DLD1 (cell line): ENCODE measurements around the gene CDK3.

ENCODE experiments used
- in situ Hi-C: cut with HindIII; loops from 2 replicates; pipeline ENCODE4 v1.10.0; 2017; ENCODE audit warnings: low sequenced_read_pairs

The CDK3 gene

GRCh38 chr17:76013377-76013932 is 12.8 kb downstream of the CDK3 start:
- in situ Hi-C loops = no loop called here

DNA sequence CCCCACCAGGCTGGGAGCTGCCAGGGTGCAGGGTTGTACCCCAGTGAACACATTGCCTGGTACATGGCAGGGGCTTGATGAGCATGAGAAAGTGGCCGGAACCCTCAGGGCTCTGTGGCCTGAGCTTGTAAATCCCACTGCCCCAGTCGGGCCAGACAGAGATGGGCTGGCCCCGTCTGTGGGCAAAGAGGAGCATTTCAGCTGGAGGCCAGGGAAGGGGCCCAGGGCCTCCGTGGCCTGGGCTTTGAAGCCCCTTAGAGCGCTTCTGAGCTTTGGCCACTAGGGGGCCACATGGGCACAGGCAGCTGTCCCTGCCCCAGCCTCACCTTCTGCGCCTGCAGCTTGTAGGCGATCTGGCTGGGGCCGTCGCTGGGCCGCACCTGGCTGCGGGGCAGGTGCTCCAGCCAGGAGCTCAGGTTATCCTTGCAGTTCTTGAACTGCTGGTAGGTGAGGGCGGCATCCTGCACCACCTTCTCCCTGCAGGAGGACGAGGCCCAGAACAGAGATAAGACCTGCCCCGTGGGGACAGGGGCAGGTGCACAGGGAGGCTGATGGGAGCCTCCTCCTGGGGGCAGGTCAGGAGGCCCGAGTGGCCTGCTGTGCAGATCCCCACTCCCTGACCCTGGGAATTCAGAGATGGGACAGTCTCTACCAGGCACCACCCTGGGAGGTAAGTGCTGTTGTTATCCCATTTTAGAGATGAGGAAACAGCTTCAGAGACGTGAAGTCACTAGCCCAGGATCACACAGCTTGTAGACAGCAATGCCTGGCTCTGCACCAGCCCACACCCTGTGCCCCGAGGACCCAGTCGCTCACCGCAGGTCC is 13.7 kb downstream of the CDK3 start:
- in situ Hi-C loops = no loop called here

- in situ Hi-C loops = no loop called here
These were observed 14.2 kb downstream of the CDK3 start for GRCh38 chr17:76014925-76015261.

DNA sequence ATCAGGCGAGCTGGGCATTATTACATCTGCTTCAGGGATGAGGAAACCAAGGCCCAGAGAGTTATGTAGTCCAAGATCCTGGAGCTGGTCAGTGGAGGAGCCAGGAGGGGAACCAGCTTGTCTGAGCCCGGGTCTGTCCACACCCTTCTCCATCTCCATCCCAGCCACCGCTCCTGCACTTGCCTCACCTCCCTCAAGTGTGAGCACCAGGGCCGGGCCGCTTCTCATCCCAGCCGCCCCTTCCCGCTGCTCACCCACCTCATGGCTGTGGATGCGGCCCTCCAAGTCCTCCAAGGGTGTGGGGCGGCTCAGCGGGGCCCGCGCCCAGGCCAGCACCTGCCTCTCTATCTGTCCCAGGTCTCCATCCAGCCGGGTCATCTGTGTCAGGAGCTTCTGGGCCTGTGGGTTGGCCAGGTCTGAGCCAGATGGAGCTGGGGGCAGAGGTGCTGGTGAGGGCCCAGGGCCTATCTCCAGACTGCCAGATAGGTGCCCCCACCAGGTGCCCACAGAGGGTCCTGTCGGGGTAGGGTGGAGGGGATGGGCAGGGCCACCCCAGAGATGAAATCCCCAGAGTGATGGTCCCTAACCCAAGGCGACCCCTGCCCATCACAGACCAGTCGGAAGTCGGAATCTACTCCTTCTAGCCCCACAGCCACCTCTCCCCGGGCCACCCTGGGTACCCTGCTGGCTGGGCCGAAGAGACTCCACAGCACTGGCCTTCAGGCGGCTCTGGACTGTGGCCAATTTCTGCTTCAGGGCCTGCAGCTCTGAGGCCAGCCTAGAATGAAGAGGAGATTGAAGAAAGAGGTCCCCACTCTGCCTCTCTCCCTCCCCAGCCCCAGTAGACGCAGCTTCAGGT is 17.1 kb downstream of the CDK3 start:
- in situ Hi-C loops = no loop called here

DNA sequence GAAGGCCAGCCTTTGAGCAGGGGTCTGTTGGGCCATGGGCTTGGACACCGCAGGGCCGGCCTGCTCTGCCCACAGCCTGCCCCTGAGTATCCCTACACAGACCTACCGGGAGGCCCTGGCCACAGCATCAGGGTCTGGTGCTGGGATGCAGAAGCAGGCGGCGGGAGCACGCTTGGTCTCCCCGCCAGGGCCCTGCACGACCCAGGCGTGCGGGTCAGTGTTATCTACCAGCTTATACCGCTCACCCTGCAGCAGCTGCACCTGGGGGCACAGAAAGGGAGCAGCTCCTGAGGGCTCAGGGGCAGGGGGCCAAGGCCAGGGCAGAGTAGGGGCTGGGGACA is 17.7 kb downstream of the CDK3 start:
- in situ Hi-C loops = no loop called here

- in situ Hi-C loops = no loop called here
These were observed 18.1 kb downstream of the CDK3 start for GRCh38 chr17:76018801-76019200.

- in situ Hi-C loops = no loop called here
These were observed 19.3 kb downstream of the CDK3 start for GRCh38 chr17:76019833-76020467.

GRCh38 chr17:76022285-76022684 is 21.6 kb downstream of the CDK3 start:
- in situ Hi-C loops = no loop called here

- in situ Hi-C loops = no loop called here
These were observed 22.6 kb downstream of the CDK3 start for GRCh38 chr17:76022973-76023899.

GRCh38 chr17:76023900-76024237 is 23.2 kb downstream of the CDK3 start:
- in situ Hi-C loops = no loop called here

GRCh38 chr17:76024353-76024752 is 23.7 kb downstream of the CDK3 start:
- in situ Hi-C loops = no loop called here

DNA sequence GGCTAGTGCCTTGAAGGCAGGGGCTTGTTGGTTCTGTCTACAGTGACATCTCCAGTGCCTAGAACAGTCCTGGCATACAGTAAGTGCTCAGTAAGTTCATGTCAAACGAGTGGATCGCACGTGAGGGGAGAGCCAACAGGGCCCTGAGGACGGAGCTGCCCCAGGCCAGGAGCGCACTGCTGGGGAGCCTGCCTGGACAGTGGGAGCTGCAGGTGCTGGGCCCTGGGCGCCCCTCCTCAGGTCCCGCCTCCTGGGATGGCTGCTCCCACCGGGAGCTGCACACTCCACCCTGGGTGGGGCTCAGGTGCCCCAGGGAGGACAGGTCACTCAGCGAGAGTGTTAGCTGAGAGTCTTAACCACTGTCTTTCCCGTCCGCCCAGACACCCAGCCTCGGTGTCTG is 24.6 kb downstream of the CDK3 start:
- in situ Hi-C loops = no loop called here

GRCh38 chr17:76026714-76027158 is 26.1 kb downstream of the CDK3 start:
- in situ Hi-C loops = no loop called here

DNA sequence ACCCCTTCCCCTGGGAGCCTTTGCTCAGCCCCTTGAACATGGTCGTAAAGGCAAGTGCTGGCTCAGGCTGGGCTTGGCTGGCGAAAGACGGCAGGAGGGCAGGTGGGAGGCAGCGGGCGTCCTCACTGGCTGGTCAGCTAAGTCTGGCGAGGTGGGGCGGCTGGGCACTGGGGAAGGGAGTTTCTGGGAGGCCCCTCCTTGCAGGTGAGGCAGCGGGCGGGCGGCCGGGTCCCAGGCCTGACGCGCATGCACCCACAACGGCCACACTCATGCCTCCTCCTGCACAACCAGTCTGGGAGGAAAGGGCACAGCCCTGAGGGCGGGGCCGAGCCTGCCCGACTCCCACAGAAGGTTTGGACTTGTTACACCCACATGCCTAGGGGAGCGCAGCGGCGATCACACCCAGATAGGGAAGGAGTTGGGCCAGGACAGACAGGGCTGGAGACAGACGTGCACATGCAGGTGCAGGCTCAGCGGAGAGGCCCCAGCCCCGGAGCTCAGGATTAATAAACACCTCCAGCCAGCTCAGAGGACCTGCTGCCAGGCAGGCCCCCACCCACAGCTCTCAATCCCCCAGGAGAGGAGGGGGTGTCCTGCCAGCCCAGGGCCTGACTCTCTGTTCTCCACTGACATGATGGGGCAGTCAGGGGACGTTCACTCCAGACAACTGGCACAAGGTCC is 26.6 kb downstream of the CDK3 start, which contains the start of gene EVPL:
TSS of gene EVPL (minus strand) at position 148 of the 681 bp plus-strand sequence. CDS start at position 40, 108 bp downstream.
- in situ Hi-C loops = no loop called here

DNA sequence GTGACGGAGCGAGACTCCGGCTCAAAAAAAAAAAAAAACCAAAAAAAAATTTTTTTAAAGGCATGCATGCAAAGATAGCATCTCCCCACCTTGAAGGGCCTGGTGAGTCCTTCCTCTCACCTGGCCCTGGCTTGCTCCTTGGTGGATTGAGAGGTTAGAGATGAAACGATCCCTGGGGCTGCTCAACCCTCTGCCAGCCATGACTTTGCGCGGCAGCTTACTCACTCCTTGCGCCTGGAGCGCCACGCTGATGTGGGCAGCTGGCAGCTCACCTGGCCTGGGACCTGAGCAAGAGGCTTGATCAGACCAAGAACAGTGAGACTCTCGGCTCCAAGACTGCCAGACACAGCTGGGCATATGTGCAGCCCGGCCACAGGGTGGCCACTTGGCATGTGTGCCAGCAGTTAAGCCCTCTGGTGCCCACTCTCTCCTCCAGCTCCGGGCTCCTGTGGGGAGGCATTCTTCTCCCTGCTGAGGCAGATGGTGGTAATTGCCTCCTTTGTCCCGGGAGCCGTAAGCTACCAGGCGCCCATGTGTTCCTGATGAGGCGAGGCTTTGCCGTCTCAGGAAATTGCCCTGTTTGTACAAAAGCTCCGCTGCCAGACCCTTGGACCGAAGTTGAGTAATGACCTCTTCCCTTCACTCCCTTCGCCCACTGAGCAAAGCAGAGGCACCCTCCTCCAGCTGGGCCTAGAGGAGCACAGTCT is 31.6 kb downstream of the CDK3 start:
- in situ Hi-C loops = no loop called here

DNA sequence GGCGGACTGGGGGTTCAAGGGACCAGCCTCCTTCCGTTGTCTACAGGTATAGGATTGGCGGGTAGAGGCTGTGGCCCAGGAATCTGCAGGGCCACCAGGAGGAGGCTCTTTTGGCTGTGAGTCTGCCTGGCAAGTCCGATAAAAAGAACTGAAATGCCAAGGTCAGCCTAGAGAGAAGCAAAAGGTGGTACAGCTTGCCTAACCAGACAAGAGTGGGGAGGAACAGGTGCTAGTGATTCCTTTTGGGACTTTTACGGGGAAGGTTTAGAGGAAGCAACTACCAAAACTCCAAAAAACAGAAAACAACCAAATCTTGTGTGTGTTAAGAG is 32.1 kb downstream of the CDK3 start:
- in situ Hi-C loops = no loop called here

GRCh38 chr17:76033139-76033538 is 32.5 kb downstream of the CDK3 start:
- in situ Hi-C loops = no loop called here

- in situ Hi-C loops = no loop called here
These were observed 34.0 kb downstream of the CDK3 start for GRCh38 chr17:76034428-76035350.
